ENCODE results near the gene BLOC1S1.

DNA sequence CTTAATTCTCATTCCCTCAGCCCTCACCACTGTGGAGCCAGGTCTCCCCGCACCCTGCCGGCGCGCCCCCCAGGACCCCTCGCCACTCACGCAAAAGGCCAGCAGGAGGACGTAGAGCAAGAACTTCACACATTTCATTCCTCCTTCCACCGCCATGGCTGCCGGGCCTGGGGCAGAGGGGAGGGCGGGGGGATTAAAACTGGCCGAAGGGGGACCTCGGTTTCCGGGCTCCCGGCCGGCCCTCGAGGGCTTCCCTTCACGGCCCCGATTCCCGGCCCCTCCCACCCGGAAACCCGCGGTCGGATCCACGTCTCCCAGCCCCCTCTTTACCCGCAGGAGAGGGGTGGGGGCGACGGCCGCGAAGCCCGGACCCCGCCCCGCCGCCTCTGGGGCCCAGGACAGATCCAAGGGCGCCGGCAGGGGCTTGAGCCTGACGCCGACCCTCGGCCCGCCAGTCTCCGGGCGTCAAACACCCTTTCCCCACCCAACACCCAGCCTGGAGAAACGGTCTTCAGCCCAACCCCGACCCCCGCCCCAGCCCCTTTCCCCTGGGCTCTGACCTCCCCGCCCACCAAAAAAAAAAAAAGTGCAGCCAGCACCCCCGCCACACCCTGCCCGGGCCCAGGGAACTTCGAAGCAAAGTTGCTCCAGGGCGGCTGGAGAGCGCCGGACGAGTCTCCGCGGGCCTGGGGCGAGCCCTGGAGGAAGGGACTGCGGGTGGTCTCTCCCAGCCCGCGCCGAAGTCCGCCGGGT lies 12.5 kb downstream of the BLOC1S1 start:
- TF ChIP-seq CTCF (IDR thresholded peaks at IDR 0.05; ENCODE audit: insufficient read depth, low read depth, low read length) (no peak), EZH2 (IDR thresholded peaks at IDR 0.05; ENCODE audit: insufficient read depth, low read length) (no peak)
